HCT116 (cell line): ENCODE data around the gene CA12. TPM values are rescaled to one million over a fixed set of nuclear protein-coding genes. Genes with fewer than 3 reads are reported as not detected.

Experiments
- ATAC-seq: fragments of 200-7000 bp; cut with Tn5 transposase; 2 replicates; pipeline ENCODE4 v1.9.1; 2020; ENCODE audit warnings: mild to moderate bottlenecking, moderate library complexity
- BruUV-seq: library from RNA; stranded (reverse); fragments of 400-500 nt; replicated peaks from 2 replicates; lab custom pipeline; 2021; lab: Mats Ljungman, UMichigan
- CTCF ChIA-PET: fragments of 300-600 bp; sonication (Branson Sonifier 250); formaldehyde crosslinking; loops from one replicate; lab custom pipeline; 2021; ENCODE audit warnings: antibody characterized with exemption; lab: Charles Lee
- POLR2A ChIA-PET: fragments of 300-600, 350-600 bp; sonication (Branson Sonifier 250); formaldehyde crosslinking; loops from one replicate; lab custom pipeline; 2021; ENCODE audit warnings: antibody characterized with exemption; lab: Charles Lee
- RAD21 ChIA-PET, 2 experiments: fragments of 300-600 bp; sonication (Branson Sonifier 250); formaldehyde crosslinking; loops; one replicate each; lab custom pipeline; 2023; ENCODE audit warnings: low total read pairs in 2 of 2; ENCODE audit not compliant: uncharacterized antibody in 2 of 2, unreplicated experiment in 2 of 2, low non-redundant PET in 1 of 2; lab: Charles Lee
- DNase-seq: peaks from one replicate; pipeline ENCODE4 v3.0.0-alpha.2; 2010; ENCODE audit warnings: low read depth, low spot score
- H2AFZ ChIP-seq: fragments of 200-600 bp; shearing (Covaris generic), sonication (generic); 2 replicates; pipeline ENCODE4 v1.6.1; 2017; ENCODE audit warnings: low read depth, mixed run types, mixed read lengths, antibody characterized with exemption, low read length; ENCODE audit not compliant: poor library complexity, severe bottlenecking
- H3K27ac ChIP-seq: 2 replicates; pipeline ENCODE4 v1.5.1; 2012; ENCODE audit warnings: low read depth, low read length
- H3K27me3 ChIP-seq: fragments of 200-600 bp; sonication (generic); 2 replicates; pipeline ENCODE4 v1.6.1; 2016; ENCODE audit warnings: mixed run types, low read length, mixed read lengths; ENCODE audit not compliant: insufficient read depth
- H3K36me3 ChIP-seq, 2 experiments: fragments of 200-500 bp in 1 of 2; fragments of 200-600 bp in 1 of 2; sonication (Bioruptor generic) in 1 of 2; sonication (generic) in 1 of 2; 2 replicates each; pipeline versions ENCODE4 v1.5.1 to v1.6.1; 2014 to 2016; ENCODE audit warnings: low read length in 2 of 2, inconsistent platforms in 1 of 2, mixed read lengths in 1 of 2, mixed run types in 1 of 2; ENCODE audit not compliant: insufficient read depth in 2 of 2, control insufficient read depth in 1 of 2
- H3K4me1 ChIP-seq, 2 experiments: fragments of 200-600 bp in 1 of 2; sonication (generic) in 1 of 2; 2 replicates each; pipeline versions ENCODE4 v1.5.1 to v1.6.1; 2012 to 2017; ENCODE audit warnings: low read length in 2 of 2, inconsistent platforms in 1 of 2, mild to moderate bottlenecking in 1 of 2, mixed read lengths in 1 of 2, mixed run types in 1 of 2, moderate library complexity in 1 of 2; ENCODE audit not compliant: insufficient read depth in 2 of 2, control insufficient read depth in 1 of 2
- H3K4me2 ChIP-seq: fragments of 200-600 bp; sonication (generic); 2 replicates; pipeline ENCODE4 v1.6.1; 2017; ENCODE audit warnings: mixed run types, low read length, mixed read lengths
- H3K4me3 ChIP-seq, 2 experiments: fragments of 200-600 bp in 1 of 2; sonication (generic) in 1 of 2; replicated peaks in 1 of 2; 2 replicates each; pipeline ENCODE4 v1.5.1; 2011 to 2016; ENCODE audit warnings: low read length in 2 of 2, control low read depth in 1 of 2, low read depth in 1 of 2, mild to moderate bottlenecking in 1 of 2, mixed read lengths in 1 of 2, mixed run types in 1 of 2
- H3K79me2 ChIP-seq: fragments of 200-600 bp; sonication (generic); 2 replicates; pipeline ENCODE4 v1.6.1; 2017; ENCODE audit warnings: mild to moderate bottlenecking, mixed run types, low read length, moderate library complexity, mixed read lengths; ENCODE audit not compliant: insufficient read depth
- H3K9ac ChIP-seq: fragments of 200-600 bp; sonication (generic); 2 replicates; pipeline ENCODE4 v1.6.1; 2016; ENCODE audit warnings: low read length, mixed read lengths
- H3K9me2 ChIP-seq: fragments of 200-600 bp; sonication (generic), shearing (Covaris generic); 2 replicates; pipeline ENCODE4 v1.6.1; 2017; ENCODE audit warnings: mixed run types, mild to moderate bottlenecking, moderate library complexity; ENCODE audit not compliant: insufficient read depth
- H3K9me3 ChIP-seq, 2 experiments: fragments of 200-500 bp in 1 of 2; fragments of 200-600 bp in 1 of 2; sonication (Bioruptor generic) in 1 of 2; sonication (generic) in 1 of 2; 2 replicates each; pipeline ENCODE4 v1.6.1; 2014 to 2017; ENCODE audit warnings: low read length in 2 of 2, mixed read lengths in 2 of 2, inconsistent platforms in 1 of 2, low read depth in 1 of 2, mild to moderate bottlenecking in 1 of 2, mixed run types in 1 of 2, moderate library complexity in 1 of 2; ENCODE audit not compliant: control insufficient read depth in 1 of 2, insufficient read depth in 1 of 2
- H4K20me1 ChIP-seq: fragments of 200-600 bp; sonication (generic), shearing (Covaris generic); 2 replicates; pipeline ENCODE4 v1.6.1; 2017; ENCODE audit warnings: mixed run types, mild to moderate bottlenecking, moderate library complexity; ENCODE audit not compliant: insufficient read depth
- ELF1 ChIP-seq: IDR thresholded peaks from 2 replicates; pipeline ENCODE4 v1.6.1; 2012; ENCODE audit warnings: low read depth, borderline replicate concordance
- EZH2phosphoT487 ChIP-seq: fragments of 200-600 bp; IDR thresholded peaks from 2 replicates; pipeline ENCODE4 v1.6.1; 2018; ENCODE audit warnings: antibody characterized with exemption, borderline replicate concordance
- POLR2AphosphoS5 ChIP-seq: IDR thresholded peaks from 2 replicates; pipeline ENCODE4 v1.6.1; 2011; ENCODE audit warnings: mild to moderate bottlenecking, low read depth, low read length, moderate library complexity
- SIN3A ChIP-seq: IDR thresholded peaks from 2 replicates; pipeline ENCODE4 v1.6.1; 2012; ENCODE audit warnings: low read depth
- ZFX ChIP-seq: fragments of 450-650 bp; IDR thresholded peaks from 2 replicates; pipeline ENCODE4 v1.6.1; 2017
- intact Hi-C: fragments of 100-400 bp; cut with micrococcal nuclease; formaldehyde crosslinking; loops from 2 replicates; pipeline ENCODE4 v1.10.0; 2022
- total RNA-seq: library from RNA; stranded (reverse); gene quantifications from one replicate; pipeline ENCODE4 v1.2.1, GENCODE V29; 2021; ENCODE audit not compliant: unreplicated experiment
- TF ChIP-seq, protein P1 (sequence below), 3 experiments: fragments of 200-600 bp in 1 of 3; sonication (generic) in 1 of 3; IDR thresholded peaks in 2 of 3; conservative IDR thresholded peaks in 1 of 3; 2 replicates each; pipeline ENCODE4 v1.5.1; 2012 to 2017; ENCODE audit warnings: low read depth in 2 of 3, low read length in 2 of 3, antibody characterized with exemption in 1 of 3, borderline replicate concordance in 1 of 3, control low read depth in 1 of 3, mild to moderate bottlenecking in 1 of 3, mixed read lengths in 1 of 3, mixed run types in 1 of 3, moderate library complexity in 1 of 3; ENCODE audit not compliant: insufficient read depth in 1 of 3
- TF ChIP-seq, protein P2 (sequence below): IDR thresholded peaks from 2 replicates; pipeline ENCODE4 v1.6.1; 2012; ENCODE audit warnings: low read depth

The CA12 gene
- total RNA-seq, 1 experiment from 2014 or later: 1.8 TPM

DNA sequence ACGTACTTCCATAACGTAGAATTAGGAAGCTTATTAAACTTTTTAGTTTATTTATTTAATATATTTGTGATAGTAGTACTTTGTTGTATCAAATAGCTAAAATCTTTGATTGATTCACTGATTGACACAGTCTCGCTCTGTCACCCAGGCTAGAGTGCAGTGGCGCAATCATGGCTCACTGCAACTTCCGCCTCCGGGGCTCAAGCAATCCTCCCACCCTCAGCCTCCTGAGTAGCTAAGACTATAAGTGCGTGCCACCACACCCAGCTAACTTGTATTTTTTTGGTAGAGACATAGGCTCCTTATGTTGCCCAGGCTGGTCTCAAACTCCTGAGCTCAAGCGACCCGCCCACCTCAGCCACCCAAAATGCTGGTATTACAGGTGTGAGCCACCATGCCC is 98.5 kb downstream of the CA12 start:
- CTCF ChIA-PET: no interaction called here
- Histone ChIP-seq H3K4me1 (peaks cover 1 to 2% of the 10 kb centered on the region in 2 experiments; a peak in 3 of 4 replicates), H3K27me3 (no peaks in the 10 kb centered on the region), H3K9me2 (no peaks in the 10 kb centered on the region), H3K9me3 (no peaks in the 10 kb centered on the region), H3K4me3 (no peak overlapping the region), H4K20me1 (no peaks in the 10 kb centered on the region), H3K79me2 (no peaks in the 10 kb centered on the region), H3K4me2 (no peak overlapping the region), H3K36me3 (no peaks in the 10 kb centered on the region), H3K27ac (no peak overlapping the region), H2AFZ (no peak overlapping the region), H3K9ac (no peak overlapping the region)
- no TSS peak for BruUV-seq
- RAD21 ChIA-PET: no interaction called here
- ATAC-seq (no peak), DNase-seq (no peak)
- POLR2A ChIA-PET: no interaction called here
- intact Hi-C loops: no loop called here
- TF ChIP-seq ZFX (no peak), SIN3A (no peak), EZH2phosphoT487 (no peak), ELF1 (no peak), POLR2AphosphoS5 (no peak)
- TF ChIP-seq, protein P1, sequence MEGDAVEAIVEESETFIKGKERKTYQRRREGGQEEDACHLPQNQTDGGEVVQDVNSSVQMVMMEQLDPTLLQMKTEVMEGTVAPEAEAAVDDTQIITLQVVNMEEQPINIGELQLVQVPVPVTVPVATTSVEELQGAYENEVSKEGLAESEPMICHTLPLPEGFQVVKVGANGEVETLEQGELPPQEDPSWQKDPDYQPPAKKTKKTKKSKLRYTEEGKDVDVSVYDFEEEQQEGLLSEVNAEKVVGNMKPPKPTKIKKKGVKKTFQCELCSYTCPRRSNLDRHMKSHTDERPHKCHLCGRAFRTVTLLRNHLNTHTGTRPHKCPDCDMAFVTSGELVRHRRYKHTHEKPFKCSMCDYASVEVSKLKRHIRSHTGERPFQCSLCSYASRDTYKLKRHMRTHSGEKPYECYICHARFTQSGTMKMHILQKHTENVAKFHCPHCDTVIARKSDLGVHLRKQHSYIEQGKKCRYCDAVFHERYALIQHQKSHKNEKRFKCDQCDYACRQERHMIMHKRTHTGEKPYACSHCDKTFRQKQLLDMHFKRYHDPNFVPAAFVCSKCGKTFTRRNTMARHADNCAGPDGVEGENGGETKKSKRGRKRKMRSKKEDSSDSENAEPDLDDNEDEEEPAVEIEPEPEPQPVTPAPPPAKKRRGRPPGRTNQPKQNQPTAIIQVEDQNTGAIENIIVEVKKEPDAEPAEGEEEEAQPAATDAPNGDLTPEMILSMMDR (IDR thresholded peaks at IDR 0.05 in 2 of 3, conservative IDR thresholded peaks at IDR 0.05 in 1 of 3; ENCODE audit: borderline replicate concordance in 1 of 3, insufficient read depth in 1 of 3, low read depth in 2 of 3, low read length in 2 of 3): no peak
- TF ChIP-seq, protein P2, sequence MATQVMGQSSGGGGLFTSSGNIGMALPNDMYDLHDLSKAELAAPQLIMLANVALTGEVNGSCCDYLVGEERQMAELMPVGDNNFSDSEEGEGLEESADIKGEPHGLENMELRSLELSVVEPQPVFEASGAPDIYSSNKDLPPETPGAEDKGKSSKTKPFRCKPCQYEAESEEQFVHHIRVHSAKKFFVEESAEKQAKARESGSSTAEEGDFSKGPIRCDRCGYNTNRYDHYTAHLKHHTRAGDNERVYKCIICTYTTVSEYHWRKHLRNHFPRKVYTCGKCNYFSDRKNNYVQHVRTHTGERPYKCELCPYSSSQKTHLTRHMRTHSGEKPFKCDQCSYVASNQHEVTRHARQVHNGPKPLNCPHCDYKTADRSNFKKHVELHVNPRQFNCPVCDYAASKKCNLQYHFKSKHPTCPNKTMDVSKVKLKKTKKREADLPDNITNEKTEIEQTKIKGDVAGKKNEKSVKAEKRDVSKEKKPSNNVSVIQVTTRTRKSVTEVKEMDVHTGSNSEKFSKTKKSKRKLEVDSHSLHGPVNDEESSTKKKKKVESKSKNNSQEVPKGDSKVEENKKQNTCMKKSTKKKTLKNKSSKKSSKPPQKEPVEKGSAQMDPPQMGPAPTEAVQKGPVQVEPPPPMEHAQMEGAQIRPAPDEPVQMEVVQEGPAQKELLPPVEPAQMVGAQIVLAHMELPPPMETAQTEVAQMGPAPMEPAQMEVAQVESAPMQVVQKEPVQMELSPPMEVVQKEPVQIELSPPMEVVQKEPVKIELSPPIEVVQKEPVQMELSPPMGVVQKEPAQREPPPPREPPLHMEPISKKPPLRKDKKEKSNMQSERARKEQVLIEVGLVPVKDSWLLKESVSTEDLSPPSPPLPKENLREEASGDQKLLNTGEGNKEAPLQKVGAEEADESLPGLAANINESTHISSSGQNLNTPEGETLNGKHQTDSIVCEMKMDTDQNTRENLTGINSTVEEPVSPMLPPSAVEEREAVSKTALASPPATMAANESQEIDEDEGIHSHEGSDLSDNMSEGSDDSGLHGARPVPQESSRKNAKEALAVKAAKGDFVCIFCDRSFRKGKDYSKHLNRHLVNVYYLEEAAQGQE: no peak
